NCI-H2171 treated with DMSO at 0.1 percent for 48 hours (cell line): ENCODE results near the gene CFC1.
"Not testable (repeated sequence)": the region's sequence is repeated elsewhere in the genome, so short reads cannot be mapped to it uniquely, and the experiment has no call there.

Experiments
- DNase-seq: peaks from one replicate; lab custom pipeline; 2025; lab: John Stamatoyannopoulos, UW

The CFC1 gene

DNA sequence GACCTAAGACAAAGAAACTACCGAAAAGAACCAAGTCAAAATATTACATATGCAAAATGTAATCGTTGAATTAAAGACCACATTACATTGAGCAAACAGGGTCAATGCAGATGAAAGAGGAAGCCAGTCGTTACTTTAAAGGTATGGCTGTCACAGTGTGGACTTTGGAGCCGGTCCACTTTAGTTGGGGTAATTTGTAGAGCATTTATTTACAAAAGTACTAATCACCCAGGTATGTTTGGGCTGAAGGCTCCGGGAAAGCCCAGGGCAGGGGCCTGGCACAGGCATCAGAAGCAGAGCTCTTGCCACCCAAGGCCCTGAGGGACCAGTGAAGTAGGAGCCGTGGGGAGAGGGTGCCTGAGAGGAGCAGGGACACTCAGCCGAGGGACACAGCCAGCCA lies 15.8 kb downstream of the CFC1 start:
- DNase-seq: not testable (repeated sequence)

DNA sequence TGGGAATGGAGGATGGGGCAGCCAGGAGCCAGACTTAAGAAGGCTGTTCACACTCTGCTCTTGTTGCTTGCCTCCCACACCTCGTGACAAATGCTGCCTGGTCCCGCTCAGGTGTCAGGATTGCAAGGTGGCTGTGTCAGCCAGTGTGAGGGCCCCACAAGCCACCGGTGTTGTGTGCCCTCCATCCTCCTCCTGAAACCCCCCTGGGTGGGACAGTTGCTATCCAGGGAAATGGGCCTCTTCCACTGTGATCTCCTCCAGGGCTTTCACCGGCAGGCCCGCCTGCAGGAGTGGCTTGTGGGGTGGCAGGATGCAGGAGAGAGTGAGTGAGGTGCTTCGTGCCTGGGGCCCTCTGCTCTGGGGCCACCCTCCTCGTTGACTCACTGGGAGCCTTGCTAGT lies 16.4 kb downstream of the CFC1 start:
- DNase-seq: not testable (repeated sequence)

DNA sequence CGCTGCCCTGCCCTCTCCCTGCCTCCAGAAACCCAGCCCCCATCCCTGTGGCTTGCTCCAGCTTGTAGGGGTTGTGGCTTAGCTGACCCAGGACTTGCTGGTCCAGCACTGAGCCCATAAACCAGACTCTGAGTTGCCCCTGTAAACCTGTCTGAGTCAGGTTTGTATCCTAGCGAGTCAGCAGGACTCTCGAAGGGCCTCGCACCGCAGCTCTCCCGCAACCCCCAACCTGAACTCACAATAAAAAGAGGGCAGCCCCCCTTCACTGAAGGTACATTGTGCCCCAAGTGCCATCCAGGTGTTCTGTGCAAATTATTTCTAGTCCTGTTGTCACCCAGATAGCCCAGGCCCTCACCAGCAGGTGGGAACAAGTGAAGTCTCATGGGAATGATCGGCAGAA lies 17.9 kb downstream of the CFC1 start:
- not testable (repeated sequence) for DNase-seq

DNA sequence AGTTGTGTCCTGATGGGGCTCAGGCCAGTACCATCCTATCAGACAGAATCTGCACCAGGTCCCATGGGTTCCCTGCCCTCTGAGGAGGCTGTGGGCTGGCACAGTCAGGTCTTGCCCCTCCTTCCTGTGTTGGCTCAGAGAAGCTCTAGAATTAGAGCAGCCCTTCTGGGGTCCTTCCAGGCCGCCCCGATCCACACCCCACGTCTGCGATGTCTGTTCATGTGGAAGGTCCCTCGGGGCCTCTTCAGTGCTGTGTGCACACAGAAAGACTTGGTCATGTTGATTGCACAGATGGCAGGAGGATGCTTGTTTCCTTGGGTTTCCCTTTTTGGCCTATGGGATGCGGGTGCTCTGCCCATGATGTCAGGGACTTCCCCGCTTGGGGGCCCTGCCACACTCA lies 20.3 kb downstream of the CFC1 start:
- not testable (repeated sequence) for DNase-seq

DNA sequence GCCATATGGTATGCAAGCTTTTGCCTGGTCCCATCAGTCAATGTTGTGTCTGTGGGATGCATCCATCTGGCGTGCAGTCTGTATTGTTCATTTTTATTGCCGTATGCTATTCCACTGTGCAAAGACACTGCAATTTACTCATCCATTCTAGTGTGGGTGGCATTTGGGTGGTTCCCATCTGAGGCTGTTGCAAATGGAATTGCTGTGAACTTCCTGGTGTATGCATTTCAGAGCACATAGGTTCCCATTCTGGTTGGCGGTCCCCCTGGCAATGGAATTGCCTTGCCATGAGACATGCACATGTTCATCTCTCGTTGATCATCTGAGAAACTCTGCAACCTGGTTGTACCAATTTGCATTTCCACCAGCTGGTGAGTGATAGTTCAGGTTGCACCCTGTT lies 21.8 kb downstream of the CFC1 start:
- DNase-seq: not testable (repeated sequence)

DNA sequence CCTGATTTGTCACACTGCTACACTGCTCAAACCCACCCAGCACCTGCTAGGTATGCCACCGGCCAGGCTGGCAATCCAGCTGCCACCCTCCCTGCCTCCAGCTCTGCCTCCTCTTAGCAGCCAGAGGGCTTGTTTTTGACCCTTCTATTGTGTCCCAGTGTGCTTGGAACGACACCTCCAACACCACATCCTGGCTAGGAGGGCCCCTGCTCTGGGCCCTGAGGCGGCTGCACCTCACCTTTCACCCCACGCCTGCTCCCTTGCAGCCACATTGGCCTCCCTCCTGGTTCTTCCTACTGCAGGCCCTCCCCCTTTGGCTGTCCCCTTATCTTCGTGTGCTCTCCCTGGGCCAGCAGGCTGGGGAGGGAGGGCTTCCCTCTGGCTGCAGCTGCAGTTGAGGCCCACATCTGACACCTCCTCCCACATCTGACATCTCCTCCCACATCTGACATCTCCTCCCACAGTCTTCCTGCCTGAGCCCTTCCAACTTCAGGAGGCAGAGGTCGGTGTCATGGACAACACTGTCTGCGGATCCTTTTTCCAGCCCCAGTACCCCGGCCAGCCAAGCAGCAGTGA lies 23.1 kb downstream of the CFC1 start:
- not testable (repeated sequence) for DNase-seq

DNA sequence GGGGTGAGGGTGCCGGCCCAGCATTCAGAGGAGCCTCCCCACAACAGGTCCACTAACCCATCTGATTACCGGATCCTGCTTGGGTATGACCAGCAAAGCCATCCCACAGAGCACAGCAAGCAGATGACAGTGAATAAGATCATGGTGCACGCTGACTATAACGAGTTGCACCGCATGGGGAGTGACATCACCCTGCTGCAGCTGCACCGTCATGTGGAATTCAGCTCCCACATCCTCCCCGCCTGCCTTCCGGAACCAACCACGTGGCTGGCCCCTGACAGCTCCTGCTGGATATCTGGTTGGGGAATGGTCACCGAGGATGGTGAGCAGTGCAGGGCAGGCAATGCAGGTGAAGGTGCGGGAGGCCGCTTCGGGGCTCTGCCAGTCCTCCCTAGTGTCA lies 25.1 kb downstream of the CFC1 start:
- not testable (repeated sequence) for DNase-seq

DNA sequence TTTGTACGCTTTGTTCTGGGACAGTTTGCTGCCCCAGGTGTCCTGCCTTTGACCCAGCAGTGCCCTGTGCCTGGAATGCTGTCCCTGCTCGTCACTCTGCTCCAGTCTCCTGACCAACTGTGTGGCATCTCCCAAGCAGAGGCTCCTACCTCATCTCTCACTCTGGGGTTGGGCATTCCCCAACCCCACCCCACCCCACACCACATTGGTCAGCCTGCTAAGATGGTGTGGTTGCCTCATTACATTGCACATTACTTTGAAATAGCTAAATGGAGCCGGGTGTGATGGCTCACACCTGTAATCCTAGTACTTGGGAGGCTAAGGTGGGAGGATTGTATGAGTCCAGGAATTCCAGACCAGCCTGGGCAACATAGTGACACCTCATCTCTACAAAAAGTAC lies 27.4 kb downstream of the CFC1 start:
- not testable (repeated sequence) for DNase-seq

DNA sequence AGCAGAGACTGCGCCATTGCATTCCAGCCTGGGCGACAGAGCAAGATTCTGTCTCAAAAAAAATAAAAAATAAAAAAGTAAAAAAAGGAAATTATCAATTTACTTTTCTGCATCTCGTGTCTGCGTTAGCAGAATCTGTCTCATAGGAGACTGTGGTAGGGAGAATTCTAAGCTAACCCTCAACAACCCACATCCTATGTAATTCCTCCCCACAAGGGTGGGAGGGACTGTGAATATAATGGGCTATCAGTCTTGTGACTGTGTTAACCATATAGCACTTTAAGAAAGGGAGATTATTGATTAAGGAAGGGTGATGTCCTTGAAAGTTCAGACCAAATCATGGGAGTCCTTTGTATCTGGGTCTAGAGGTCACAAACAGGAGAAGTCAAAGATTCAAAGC lies 33.2 kb downstream of the CFC1 start:
- DNase-seq: not testable (repeated sequence)

DNA sequence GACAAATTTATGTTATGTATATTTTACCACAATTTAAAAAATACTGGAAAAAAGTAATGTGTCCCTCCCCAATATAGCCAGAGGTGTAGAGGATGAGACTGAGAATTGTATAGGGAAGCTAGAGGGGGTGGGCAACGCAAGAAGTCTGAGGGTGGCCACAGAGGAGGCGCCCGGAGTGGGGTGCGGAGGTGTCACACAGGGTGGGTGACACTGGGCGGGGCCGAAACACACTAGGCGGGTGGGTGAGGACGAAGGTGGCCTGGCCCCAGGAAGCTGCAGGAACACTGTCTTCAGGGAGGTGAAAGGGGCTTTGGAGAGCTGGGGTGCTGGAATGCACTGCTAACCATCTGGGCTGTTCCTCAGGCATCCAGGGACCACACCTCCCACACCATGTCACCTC lies 42.9 kb downstream of the CFC1 start:
- not testable (repeated sequence) for DNase-seq

DNA sequence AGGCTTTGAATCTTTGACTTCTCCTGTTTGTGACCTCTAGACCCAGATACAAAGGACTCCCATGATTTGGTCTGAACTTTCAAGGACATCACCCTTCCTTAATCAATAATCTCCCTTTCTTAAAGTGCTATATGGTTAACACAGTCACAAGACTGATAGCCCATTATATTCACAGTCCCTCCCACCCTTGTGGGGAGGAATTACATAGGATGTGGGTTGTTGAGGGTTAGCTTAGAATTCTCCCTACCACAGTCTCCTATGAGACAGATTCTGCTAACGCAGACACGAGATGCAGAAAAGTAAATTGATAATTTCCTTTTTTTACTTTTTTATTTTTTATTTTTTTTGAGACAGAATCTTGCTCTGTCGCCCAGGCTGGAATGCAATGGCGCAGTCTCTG lies 45.2 kb downstream of the CFC1 start:
- DNase-seq: not testable (repeated sequence)

DNA sequence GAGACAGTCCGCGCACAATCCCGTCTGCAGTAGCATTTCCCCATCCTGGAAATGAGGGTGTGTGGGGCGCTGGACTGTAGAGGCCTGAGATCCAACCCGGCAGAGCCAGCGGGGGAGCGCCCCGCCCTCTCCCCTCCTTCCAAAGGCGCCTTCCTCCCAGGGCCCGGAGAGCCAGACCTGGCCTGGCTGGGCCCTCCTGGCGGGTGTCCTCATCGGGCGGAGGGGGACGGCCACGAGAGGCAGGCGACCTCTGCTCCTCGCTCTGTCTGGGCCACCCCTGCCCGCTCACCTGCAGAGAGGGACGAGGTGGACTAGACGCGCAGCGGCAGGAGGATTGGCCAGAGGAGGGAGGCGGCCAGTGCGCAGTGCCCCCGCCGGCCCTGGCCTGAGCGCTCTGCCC lies 49.9 kb downstream of the CFC1 start:
- DNase-seq: not testable (repeated sequence)

DNA sequence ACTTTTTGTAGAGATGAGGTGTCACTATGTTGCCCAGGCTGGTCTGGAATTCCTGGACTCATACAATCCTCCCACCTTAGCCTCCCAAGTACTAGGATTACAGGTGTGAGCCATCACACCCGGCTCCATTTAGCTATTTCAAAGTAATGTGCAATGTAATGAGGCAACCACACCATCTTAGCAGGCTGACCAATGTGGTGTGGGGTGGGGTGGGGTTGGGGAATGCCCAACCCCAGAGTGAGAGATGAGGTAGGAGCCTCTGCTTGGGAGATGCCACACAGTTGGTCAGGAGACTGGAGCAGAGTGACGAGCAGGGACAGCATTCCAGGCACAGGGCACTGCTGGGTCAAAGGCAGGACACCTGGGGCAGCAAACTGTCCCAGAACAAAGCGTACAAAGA lies 51.0 kb downstream of the CFC1 start:
- not testable (repeated sequence) for DNase-seq

DNA sequence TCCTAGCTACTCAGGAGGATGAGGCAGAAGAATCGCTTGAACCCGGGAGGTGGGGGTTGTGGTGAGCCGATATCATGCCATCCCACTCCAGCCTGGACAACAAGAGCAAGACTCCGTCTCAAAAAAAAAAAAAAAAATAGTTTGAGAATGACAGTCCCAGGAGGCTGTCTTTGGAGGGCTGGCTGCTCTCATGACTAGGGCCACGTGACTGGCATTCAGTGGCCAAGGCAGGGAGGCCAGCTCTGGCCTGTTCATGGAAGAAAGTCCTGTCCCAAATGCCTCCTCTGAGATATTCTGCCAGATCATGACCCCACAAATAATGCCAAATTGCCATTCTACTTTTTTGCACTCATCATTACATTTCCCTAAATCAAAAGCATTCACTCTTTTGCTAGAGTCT lies 54.4 kb downstream of the CFC1 start:
- DNase-seq: not testable (repeated sequence)

DNA sequence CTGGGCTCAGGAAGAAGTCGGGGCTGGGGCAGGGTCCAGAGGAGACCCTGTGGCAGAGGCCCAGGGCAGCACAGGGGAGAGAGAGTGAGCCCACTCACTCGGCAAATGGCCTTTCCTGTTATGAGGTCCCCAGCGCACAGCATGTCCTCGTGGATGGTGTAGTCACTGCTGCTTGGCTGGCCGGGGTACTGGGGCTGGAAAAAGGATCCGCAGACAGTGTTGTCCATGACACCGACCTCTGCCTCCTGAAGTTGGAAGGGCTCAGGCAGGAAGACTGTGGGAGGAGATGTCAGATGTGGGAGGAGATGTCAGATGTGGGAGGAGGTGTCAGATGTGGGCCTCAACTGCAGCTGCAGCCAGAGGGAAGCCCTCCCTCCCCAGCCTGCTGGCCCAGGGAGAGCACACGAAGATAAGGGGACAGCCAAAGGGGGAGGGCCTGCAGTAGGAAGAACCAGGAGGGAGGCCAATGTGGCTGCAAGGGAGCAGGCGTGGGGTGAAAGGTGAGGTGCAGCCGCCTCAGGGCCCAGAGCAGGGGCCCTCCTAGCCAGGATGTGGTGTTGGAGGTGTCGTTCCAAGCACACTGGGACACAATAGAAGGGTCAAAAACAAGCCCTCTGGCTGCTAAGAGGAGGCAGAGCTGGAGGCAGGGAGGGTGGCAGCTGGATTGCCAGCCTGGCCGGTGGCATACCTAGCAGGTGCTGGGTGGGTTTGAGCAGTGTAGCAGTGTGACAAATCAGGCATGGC lies 55.4 kb downstream of the CFC1 start:
- not testable (repeated sequence) for DNase-seq

DNA sequence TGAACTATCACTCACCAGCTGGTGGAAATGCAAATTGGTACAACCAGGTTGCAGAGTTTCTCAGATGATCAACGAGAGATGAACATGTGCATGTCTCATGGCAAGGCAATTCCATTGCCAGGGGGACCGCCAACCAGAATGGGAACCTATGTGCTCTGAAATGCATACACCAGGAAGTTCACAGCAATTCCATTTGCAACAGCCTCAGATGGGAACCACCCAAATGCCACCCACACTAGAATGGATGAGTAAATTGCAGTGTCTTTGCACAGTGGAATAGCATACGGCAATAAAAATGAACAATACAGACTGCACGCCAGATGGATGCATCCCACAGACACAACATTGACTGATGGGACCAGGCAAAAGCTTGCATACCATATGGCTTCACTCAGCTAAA lies 56.6 kb downstream of the CFC1 start:
- not testable (repeated sequence) for DNase-seq
